HG03139 (cell line): Measurements from ENCODE around the gene LRRC73.

Experiments
- ATAC-seq: cut with Tn5 transposase; IDR thresholded peaks from one replicate; pipeline ENCODE4 v1.9.1; 2021; ENCODE audit not compliant: unreplicated experiment

The LRRC73 gene

DNA sequence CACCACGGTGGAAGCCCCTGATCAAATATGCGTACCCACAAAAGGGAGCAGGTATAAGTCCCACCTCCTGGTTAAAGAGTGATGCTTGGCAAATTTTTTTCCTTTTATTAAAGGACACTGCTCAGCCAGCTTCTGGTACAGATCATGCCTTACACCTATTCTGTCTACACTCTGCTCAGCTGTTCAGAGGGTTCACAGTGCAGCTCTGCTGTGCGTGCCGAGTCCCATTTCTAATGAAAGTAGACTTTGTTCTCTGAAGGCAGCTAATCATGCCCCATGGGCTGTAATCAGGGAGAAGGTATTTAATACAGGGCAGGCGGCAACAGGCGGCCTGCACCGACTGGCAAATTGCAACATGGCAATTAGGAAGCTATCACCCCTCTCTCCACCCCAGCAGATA is 16.3 kb downstream of the LRRC73 start:
- ATAC-seq: no peak

DNA sequence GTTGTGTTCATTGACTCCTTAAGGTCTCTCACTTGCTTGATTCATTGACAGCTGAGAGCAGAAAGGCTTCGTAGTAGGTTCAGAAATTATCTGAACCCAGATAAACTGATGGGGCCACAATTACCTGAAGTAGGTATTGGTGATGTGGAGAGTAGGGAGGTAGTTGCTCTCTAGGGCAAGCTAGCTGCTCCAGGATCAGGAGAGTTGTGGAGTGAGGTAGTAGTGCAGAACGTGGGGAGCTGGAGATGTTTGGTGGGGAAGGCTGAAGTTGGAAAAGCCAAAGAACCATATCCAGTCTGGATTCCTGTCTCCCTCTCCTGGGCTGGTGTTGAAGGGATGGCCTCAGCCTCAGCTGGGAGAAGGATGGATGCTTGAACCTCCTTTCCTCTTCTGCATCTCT is 16.9 kb downstream of the LRRC73 start:
- no peak for ATAC-seq

DNA sequence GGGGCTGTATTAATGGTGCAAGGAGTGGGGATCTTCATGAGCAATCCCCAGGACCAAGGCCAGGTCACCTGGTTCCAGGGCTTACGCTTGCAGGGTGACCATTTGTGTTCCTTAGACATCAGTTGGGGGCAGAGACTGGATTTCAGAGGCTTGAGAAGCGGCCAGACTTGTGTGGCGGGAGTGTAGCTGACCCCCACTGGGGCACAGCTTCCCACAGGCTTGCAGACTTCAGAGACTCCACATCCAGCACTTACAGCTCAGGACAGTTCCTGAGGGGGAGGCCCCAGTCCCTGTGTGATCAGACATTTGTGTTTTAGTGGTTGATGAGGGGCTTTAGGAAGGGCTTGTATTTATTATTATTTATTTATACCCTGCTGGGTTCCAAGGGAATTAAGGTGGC is 17.5 kb downstream of the LRRC73 start:
- no peak for ATAC-seq

- ATAC-seq: no peak
Observed at GRCh38 chr6:43491750-43492661, 18.1 kb downstream of the LRRC73 start.

GRCh38 chr6:43490523-43490939 is 19.6 kb downstream of the LRRC73 start:
- ATAC-seq: no peak

GRCh38 chr6:43489277-43490072 is 20.7 kb downstream of the LRRC73 start:
- ATAC-seq: no peak

DNA sequence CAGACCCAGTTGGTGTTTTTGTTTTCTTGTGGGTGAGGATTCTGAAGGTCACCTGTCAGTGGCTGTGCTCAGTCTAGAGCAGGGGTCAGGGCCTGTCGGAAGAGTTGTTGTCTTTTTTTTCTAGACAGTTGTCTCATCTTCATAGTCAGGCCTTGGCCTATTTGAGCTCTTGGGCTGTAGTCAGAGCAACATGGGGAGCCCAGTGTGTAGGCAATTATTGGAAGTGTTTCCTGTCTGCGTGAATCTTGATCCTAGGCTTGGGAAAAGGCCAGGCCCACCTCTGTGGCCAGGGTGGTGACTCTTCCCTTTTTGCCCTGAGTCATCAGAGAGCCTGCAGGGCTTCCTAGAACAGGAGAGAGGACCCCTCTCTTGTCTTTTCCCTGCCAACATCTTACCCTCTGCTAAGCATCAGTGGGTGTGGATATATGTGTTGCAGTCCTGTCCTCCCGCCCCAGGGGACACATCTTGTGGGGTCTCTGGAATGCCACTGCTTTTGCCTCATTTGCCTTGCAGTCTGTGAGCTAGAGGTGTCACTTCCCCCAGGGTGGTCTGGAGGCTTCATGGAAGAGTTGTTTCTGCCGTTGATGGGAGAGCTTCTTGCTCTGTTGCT is 21.4 kb downstream of the LRRC73 start:
- ATAC-seq: no peak

DNA sequence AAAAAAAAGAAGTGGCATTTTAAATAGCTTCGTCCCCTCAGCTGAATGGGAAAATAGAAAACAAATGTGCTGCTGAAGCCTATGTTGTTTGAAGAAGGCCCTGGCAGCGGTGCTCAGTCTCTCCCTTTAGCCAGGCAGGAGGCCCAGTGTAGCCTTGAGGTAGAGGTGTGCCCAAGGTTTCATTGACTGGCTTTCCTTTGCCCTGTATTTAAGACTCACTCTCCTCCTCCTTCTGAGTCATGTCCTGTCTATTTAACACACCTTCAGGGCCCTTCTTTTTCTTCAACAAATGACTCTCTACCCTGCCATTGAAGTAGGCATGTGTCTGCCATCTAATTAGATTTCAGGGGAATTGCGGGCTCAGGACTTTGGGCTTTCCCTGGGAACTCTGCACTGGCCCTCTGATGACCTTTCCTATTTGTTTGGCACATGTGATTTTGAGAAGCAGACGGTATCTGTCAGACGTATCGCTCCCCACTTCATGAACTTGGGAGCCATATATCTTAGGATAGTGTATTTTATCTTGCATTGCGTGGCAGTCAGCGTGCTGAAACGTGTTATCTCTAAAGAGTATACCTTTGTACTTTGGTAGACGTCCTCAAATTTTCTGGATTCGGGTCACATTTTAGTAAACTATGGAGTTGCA is 28.4 kb downstream of the LRRC73 start:
- ATAC-seq: no peak

DNA sequence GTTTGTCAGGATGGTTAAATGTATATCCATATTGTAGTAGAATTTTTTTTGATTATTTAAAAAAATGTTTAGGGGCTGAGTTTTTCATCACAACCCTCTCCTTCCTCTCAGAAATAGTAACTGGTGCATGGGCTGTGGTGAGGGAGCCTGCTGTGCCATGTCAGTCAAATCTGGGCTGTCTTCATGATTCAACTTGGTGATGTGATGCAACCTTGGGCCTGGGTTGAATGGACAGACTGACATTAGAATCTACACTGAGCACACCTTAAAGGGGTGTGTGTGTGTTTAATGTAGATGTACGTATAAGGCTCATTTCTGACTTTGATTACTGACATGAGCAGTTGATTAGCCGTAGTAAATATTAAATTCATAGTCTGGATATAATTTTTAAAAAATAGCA is 29.1 kb downstream of the LRRC73 start:
- no peak for ATAC-seq

- ATAC-seq: peak; percentile 3
Observed at GRCh38 chr6:43478008-43478372, 32.2 kb downstream of the LRRC73 start.

GRCh38 chr6:43477235-43478007 is 32.7 kb downstream of the LRRC73 start, which contains the start of gene TJAP1:
Gene TJAP1 (plus strand): TSS chr6:43477570. CDS start chr6:43499002, 21,432 bp downstream.
- peak; percentile 97 for ATAC-seq

DNA sequence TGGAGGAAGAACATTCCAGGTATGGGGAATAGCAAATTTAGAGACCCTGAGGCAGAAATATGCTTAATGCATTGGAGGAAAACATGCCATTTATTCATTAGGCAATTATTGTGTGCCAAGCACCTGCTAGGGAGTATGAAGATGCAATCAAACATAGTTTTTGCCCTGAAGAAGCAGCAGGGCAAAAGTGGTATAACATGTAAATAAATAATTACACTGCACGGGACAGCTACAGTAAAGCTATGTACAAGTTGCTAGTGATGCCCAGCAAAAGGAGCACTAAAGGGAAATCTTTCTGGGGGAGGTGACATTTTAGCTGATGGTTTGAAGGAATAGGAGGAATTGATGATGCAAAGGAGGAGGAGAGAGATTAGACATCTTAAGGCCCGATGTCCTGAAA is 33.4 kb downstream of the LRRC73 start:
- ATAC-seq: no peak

DNA sequence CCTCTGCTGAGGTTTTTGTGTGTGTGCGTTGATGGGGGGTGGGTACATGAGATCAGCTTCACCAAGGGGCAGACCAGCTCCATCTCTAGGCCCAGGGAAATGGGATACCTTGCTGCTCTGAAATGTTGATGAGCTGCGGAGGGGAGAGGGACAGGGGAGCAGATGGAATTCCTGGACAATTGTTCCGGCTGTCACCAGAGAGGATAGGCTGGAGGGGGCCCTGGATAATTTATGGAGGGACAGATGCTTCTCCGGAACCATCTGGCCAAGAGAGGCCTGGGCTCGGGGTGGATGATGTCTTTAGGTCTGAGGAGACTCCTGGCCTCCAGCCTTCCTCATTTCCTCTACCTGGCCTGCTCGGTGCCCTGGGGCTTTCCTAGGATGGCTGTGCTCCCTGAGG is 34.6 kb downstream of the LRRC73 start:
- no peak for ATAC-seq

GRCh38 chr6:43472515-43472914 is 37.6 kb downstream of the LRRC73 start:
- no peak for ATAC-seq

DNA sequence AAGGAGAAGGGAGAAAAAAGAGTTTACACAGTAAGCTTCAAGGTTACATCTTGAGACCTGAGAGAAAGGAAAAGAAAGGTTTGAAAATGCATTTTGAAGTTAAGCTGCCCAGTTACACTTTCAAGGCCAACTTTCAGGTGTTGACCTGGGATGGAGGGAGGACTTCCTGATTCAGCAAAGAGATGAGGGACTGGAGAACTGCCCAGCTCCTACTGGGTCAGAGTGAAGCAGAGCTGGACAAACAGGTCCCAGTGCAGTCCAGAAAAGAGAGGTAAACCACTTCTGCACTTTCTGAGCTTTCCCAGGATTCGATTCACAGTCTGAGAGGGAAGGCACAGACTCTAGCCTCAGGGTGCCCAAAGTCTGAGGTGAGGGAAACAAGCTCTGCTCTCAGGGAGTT is 38.7 kb downstream of the LRRC73 start:
- no peak for ATAC-seq

DNA sequence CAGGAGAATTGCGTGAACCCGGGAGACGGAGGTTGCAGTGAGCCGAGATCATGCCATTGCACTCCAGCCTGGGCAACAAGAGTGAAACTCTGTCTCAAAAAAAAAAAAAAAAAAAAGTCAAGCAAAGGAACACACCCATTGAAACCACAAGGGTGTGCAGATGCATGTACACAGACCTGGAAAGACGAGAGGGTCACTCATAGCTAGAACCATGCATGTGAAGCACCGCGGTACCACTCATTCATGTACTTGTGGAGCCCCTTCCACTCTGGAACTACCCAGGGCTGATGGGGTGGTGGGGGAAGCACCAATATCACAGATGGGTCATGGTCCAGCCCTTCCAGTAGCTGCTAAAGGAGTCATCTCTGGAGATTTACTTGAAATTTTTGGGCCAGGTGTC is 40.2 kb downstream of the LRRC73 start:
- no peak for ATAC-seq

DNA sequence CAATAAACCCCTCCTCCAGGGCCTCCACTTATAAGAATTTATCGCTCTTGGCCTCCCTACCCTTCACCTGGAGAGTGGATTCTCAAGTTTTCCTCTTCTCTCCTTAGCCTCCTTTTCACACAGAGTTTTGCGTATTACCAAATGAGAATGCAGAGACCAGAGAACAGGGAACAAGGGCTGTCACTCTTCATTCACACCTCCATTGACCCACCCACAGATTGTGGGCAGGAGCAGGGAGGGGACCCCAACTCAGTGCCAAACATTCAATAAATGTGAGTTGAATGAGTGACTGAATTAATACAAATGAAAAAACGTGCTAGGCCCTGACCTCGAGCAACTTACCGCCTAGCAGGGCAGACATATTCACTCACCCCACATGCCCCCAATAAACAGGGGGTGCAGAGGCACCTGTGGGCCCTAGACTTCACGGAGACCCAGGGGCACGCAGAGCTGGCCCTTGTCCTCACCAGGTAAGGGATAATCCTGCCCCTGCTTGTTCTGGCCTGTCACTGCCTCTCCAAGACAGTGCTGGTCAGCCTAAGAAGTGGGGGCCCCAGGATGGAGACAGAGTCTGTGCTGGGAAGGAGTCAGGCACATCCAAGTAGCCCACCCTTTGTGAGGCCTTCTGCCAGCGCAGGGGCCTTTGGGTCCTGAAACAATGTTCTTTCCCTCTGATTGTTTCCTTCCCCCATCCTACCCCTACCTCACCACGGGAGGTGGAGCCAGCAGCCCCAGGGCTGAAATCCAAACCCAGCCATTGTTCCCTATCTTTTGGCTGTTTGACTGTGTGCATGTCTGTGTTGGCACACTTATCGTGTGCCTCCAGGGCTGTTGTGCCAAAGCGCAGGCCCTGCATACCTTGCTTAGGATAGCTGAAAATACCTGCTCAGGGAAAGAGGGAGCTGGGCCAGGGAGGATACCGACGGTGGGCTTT is 41.1 kb downstream of the LRRC73 start:
- no peak for ATAC-seq

DNA sequence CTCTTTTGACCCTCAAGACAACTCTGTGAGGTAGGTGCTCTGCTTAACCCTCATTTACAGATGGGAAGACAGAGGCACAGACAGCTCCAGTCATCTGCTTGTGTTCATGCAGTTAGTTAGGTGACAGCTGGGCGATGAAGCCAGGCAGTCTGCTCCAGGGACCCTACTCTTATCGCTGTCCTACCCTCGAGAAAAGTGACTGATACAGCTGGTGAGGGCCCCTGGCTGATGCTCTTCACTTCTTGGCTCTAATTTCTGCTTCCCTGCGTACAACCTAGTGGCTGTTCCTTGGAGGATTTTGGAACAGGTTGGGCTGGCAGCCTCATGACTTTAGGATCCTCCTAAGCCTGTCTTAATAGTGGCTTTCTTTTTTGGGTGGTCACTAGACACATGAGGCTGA is 41.9 kb downstream of the LRRC73 start:
- ATAC-seq: no peak

GRCh38 chr6:43467752-43468151 is 42.4 kb downstream of the LRRC73 start:
- no peak for ATAC-seq
